ENCODE measurements around the gene ATG7.

DNA sequence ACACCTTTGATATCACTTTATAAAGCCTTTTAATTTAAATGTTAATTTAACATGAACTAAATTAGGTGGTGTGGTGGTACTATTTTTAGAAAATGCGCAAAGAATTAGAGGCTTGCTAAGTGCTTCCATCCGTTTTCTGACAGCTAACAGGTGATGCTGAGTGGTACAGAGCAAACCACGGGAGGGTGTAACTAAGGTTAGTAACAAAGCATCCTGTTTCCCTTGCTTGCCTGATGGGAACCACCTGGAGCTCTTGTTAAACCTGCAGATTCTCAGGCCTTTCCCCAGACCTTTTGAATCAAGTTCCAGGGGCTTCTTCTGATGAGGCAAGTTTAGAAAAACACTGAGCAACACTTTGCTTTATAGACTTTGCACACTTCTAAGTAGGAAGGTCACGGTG is 101.0 kb downstream of the ATG7 start:
- no peak for TF ChIP-seq POLR2A (IDR thresholded peaks at IDR 0.05)
- TF ChIP-seq, protein P1, sequence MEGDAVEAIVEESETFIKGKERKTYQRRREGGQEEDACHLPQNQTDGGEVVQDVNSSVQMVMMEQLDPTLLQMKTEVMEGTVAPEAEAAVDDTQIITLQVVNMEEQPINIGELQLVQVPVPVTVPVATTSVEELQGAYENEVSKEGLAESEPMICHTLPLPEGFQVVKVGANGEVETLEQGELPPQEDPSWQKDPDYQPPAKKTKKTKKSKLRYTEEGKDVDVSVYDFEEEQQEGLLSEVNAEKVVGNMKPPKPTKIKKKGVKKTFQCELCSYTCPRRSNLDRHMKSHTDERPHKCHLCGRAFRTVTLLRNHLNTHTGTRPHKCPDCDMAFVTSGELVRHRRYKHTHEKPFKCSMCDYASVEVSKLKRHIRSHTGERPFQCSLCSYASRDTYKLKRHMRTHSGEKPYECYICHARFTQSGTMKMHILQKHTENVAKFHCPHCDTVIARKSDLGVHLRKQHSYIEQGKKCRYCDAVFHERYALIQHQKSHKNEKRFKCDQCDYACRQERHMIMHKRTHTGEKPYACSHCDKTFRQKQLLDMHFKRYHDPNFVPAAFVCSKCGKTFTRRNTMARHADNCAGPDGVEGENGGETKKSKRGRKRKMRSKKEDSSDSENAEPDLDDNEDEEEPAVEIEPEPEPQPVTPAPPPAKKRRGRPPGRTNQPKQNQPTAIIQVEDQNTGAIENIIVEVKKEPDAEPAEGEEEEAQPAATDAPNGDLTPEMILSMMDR (IDR thresholded peaks at IDR 0.05), result no peak
